Mucosa of gallbladder (tissue), 1 donor: ENCODE measurements around the gene RFNG. TPM values are rescaled to one million over a fixed set of nuclear protein-coding genes. Genes with fewer than 3 reads are reported as not detected.
A peak's percentile ranks its signal among the peaks of the same experiment; 100 is the strongest.

Experiments used
- DNase-seq: peaks from one replicate; pipeline ENCODE4 v3.0.0-alpha.2; 2020; ENCODE audit warnings: low spot score
- total RNA-seq: library from RNA; stranded (reverse); gene quantifications from one replicate; pipeline ENCODE4 v1.2.1, GENCODE V29; 2021
- donor health status: DM: no; HTN: no; CAD: no.

The RFNG gene
- total RNA-seq, 1 donor from 2014 or later = 51.6 TPM

- no peak for DNase-seq
Measured at GRCh38 chr17:82078433-82078832, 26.8 kb upstream of the RFNG start.

GRCh38 chr17:82077617-82078358 lies 26.2 kb upstream of the RFNG start:
- DNase-seq = no peak

GRCh38 chr17:82076785-82077591 lies 25.4 kb upstream of the RFNG start:
- no peak for DNase-seq

DNA sequence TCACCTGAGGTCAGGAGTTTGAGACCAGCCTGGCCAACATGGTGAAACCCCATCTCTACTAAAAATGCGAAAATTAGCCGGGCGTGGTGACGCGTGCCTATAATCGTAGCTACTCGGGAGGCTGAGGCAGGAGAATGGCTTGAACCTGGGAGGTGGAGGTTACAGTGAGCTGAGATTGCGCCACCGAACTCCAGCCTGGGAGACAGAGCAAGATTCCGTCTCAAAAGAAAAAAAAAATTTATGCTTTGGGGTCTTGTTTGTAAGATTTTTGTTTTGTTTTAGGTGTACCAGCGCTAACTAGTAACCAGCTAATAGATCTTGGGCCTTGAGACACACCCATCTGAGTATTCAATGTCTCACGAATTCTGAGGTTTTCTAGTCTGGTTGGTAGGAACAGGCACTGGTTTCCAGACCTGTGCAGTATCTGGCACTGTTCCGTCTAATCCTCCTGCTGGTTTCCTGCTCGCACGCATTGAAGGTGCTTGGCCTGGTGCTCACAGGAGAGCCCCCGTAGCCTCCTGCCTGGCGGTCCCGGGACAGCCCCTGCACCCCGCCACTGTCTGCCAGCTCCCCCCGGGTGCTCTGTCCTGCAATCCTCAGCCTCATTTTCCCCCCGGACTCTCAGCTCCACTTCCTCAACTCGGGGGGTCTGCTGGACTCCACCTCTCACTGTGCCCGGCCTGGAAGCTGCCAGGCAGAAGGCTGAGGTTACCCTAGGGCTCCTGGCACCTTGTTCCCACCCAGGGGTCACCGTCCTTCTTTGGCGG lies 24.6 kb upstream of the RFNG start:
- DNase-seq = no peak

DNA sequence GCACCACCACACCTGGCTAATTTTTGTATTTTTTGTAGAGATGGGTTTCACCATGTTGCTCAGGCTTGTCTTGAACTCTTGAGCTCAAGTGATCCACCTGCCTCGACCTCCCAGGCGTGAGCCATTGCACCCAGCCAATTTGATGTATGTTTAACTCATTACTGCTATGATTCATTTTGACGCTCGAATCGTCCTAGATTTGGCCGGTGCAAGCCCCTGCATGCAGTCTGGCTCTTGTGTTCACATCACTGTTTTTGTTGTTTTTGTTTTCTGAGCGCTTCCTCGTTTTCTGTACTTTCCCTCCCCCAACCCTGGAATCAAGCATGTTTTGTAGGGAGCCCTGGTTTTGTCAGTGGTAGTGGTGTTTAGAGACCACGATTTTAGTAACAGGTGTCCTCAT lies 21.8 kb upstream of the RFNG start:
- DNase-seq = no peak

DNA sequence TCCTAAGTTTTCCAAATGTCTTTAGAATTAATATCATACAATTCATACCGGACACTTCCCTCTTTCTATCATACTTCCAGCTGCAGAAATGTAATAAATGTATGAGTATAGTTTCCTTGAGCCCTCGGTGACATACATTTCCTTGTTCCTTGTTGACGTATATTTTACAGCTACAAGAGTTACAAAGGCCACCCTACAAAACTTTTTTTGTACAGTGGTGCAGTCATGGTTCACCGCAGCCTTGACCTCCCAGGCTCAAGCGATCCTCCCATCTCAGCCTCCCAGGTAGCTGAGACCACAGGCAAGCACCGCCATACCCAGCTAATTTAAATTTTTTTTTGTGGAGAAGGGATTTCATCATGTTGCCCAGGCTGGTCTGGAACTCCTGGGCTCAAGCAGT lies 21.2 kb upstream of the RFNG start:
- no peak for DNase-seq

DNA sequence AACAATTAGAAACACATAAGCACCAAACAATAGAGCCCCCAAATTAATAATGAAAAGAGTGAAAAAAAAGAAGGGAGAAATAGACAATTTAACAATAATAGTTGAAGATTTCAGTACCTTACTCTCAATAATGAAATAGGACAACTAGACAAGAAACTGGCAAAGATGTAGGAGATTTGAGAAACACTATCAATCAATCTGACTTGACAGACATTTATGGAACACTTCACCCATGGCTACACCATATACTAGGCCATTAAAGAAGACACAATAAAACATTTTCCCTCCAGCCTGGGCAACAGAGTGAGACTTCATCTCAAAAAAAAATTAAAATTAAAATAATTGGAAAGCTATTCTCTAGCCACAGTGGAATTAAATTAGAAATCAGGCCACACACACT lies 19.0 kb upstream of the RFNG start:
- DNase-seq = no peak

GRCh38 chr17:82065638-82066303 lies 14.2 kb upstream of the RFNG start, which contains the start of gene DUS1L:
DUS1L (minus strand) TSS chr17:82065804; CDS start chr17:82065059, 745 bp downstream.
- peak; percentile 53 for DNase-seq

- DNase-seq = no peak
Measured at GRCh38 chr17:82065193-82065637, 13.6 kb upstream of the RFNG start.

GRCh38 chr17:82064433-82065192 lies 13.0 kb upstream of the RFNG start:
- DNase-seq = no peak

- DNase-seq = no peak
Measured at GRCh38 chr17:82063424-82064415, 12.1 kb upstream of the RFNG start.

DNA sequence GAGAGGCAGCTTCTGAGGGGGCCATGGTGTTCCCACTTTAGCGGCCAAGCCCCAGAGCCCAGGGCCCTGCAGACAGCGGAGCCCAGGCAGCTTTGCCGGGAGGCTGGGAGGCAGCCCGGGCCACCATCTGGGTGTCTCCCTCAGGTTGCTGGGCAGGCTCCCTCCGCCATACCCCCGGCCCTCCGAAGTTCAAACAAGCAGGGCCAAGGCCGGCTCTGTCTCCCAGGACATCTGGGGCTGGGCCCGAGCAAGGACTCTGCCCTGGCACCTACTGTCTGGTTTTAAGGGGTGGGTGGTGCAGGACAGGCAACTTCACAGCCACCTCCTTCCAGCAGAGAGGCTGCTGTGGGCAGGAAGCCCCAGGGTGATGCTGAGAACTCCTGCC lies 11.4 kb upstream of the RFNG start:
- DNase-seq = no peak

- DNase-seq = no peak
Measured at GRCh38 chr17:82062076-82062983, 10.7 kb upstream of the RFNG start.

DNA sequence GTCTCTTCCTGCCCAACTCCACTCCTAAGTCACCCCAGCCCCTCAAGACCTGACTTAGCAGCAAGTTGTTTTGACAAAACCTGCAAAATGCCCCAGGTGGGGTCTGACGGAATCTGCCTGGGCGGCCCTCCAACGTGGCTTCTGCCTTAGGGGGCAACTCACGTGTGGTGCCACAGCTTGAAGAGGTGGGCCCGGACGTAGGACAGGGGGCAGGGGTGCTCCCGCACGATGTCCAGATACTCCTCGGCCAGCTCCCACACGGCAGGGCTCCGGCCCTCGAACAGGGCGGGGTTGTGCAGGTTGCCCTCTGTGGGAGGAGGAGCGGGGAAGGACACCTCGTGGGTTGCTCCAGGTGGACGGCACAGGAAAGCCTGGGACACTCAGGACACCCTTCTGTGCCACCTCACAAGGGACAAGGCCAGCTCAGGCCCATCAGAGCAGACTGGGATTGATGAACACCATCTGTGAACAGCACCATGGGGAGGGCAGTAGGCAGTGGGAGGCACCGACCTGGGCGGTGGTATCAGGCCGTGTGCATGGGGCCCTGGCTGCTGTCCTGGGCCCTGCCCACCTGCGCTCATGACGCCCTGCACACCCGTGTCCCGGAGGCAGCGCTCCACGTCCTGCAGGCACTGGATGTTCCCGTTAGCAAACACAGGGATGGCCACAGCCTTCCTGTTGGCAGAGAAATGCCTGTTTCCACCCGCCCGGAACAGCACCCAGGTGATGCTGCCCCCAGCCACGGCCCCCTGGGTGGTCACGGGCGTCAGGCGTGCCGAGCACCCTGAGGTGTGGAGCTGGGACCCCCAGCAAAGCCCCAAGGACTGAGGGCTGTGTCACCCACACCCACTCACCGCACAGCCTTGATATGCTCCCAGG lies 9.7 kb upstream of the RFNG start:
- DNase-seq = no peak

- no peak for DNase-seq
Measured at GRCh38 chr17:82060614-82061013, 9.0 kb upstream of the RFNG start.

GRCh38 chr17:82060001-82060380 lies 8.4 kb upstream of the RFNG start:
- no peak for DNase-seq

DNA sequence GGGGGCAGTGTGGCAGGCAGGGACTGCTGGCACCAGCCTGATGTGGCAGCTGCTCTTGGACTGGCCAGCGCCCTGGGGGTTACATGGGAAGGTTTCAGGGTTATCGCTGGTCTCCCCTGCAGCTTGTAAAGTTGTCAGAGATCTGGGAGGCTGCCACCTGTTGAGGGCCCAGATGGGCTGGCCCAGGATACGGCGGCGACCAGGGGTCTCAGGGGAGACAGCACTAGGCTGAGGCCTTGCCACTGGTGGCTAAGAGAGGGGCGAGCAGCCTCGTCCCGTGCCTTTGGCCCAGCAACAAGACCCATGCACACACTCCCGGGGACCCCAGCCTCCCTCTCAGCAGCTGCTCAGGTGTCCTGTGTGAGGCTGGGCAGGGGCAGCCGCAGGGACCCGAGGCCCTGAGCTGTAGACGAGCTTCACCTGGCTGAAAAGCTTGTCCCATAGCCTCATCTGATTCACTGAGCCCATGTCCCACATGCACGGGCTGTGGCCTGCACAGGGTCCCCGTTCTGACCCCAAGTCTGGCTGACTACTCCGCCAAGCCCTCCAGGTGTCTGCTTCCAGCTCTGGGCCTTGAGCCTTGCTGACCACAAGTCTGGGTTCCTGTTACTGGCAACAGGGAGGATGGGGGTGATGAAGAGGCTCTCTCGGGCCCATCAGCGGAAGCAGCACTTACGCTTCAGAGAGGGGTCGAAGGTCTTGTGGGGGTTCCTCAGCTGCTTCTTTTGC lies 7.8 kb upstream of the RFNG start:
- DNase-seq = no peak
